Uterus (tissue), 2 donors: ENCODE data around the gene METTL1.

Source experiments
- CTCF ChIP-seq, 4 experiments: fragments of 200-600 bp in 2 of 4; fragments of 450-650 bp in 2 of 4; sonication (generic) in 2 of 4; IDR thresholded peaks; one replicate each; pipeline ENCODE4 v1.5.1; 2016 to 2019; ENCODE audit warnings: antibody characterized with exemption in 4 of 4, mild to moderate bottlenecking in 2 of 4, moderate library complexity in 1 of 4
- POLR2A ChIP-seq, 2 donors: fragments of 450-650 bp; IDR thresholded peaks; one replicate each; pipeline ENCODE4 v1.6.1; 2016; ENCODE audit warnings: antibody characterized with exemption in 2 of 2, mild to moderate bottlenecking in 1 of 2, moderate library complexity in 1 of 2

DNA sequence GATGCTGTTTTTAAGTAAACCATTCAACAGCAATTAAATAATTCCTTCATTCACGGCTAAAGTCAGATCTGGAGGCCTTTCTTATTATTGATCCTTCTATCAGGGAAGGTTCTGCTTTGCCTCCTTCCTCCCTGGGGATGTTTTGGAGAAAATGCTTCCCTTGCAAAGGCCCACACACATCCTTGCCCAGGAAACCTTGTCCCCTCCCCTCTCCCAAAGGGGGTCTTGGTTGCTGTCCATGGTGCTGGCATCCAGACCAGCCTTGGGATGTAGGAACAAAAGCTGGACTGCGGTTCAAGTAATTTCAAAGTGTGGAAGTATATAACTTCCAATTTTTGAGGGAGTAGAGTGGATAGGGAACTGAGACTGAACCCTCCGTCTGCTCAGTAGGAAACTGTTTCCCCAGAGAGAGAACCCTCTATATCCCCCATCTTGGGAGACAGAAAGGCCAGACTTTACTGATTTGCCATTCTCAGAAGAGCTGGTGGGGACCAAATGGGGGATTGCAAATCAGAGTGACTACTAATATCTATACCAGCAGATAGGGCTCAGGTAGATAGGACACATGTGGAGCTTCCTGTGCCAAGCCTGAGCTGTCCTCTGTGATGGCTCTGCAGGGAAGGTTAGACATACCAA is 11.4 kb downstream of the METTL1 start:
- TF ChIP-seq CTCF (IDR thresholded peaks at IDR 0.05) (no peak), POLR2A (IDR thresholded peaks at IDR 0.05) (no peak)
